K562 (cell line): ENCODE data around the gene AACS. TPM values are rescaled to one million over a fixed set of nuclear protein-coding genes. Genes with fewer than 3 reads are reported as not detected.

ENCODE experiments used
- ATAC-seq: fragments of 200-7000 bp; cut with Tn5 transposase; 3 replicates; pipeline ENCODE4 v1.9.1; 2020; ENCODE audit warnings: moderate library complexity
- BruUV-seq: library from RNA; stranded (reverse); fragments of 400-500 nt; replicated peaks from 2 replicates; lab custom pipeline; 2021; lab: Mats Ljungman, UMichigan
- CTCF ChIA-PET: fragments of 300-600 bp; formaldehyde crosslinking; extraction: SDS; loops from one replicate; lab custom pipeline; 2021; ENCODE audit warnings: low intra/inter-chr PET ratio; lab: Yijun Ruan, JAX
- POLR2A ChIA-PET: fragments of 300-600, 350-650 bp; sonication (Branson Sonifier 250); formaldehyde crosslinking; extraction: SDS; loops from one replicate; lab custom pipeline; 2021; ENCODE audit warnings: antibody characterized with exemption, inconsistent platforms; lab: Yijun Ruan, JAX
- DNase-seq, 4 experiments: peaks; one replicate each; pipeline versions ENCODE4 v3.0.0 to v3.0.0-alpha.2; 2011 to 2018; ENCODE audit warnings: low spot score in 3 of 4, mixed read lengths in 3 of 4; ENCODE audit errors: extremely low read depth in 1 of 4
- FAIRE-seq: peaks from 2 replicates; lab custom pipeline; 2011; peaks lifted over from hg19 to GRCh38; lab: Jason Lieb, UNC
- H2AFZ ChIP-seq: 2 replicates; pipeline ENCODE4 v1.6.0; 2011; ENCODE audit warnings: low read depth, low read length, control low read depth, inconsistent platforms
- H3K27ac ChIP-seq: fragments of 200-600 bp; 3 replicates; pipeline ENCODE4 v1.8.0; 2011; ENCODE audit warnings: low read depth, mild to moderate bottlenecking, control low read depth, inconsistent platforms, low read length, moderate library complexity, mixed read lengths; ENCODE audit errors: extremely low read depth
- H3K27me3 ChIP-seq, 2 experiments: fragments of 300-600 bp in 1 of 2; 2 replicates in 1 of 2; 3 replicates in 1 of 2; pipeline versions ENCODE4 v1.6.0 to v1.8.0; 2011; ENCODE audit warnings: inconsistent platforms in 2 of 2, low read length in 2 of 2, mild to moderate bottlenecking in 1 of 2, mixed read lengths in 1 of 2, moderate library complexity in 1 of 2; ENCODE audit not compliant: control insufficient read depth in 2 of 2, insufficient read depth in 2 of 2
- H3K36me3 ChIP-seq: fragments of 300-600 bp; 3 replicates; pipeline ENCODE4 v1.8.0; 2011; ENCODE audit warnings: mild to moderate bottlenecking, low read length, inconsistent platforms; ENCODE audit not compliant: control insufficient read depth, insufficient read depth
- H3K4me1 ChIP-seq, 2 experiments: fragments of 200-600 bp in 1 of 2; replicated peaks in 1 of 2; 2 replicates in 1 of 2; 3 replicates in 1 of 2; pipeline versions ENCODE4 v1.5.1 to v1.8.0; 2011; ENCODE audit warnings: inconsistent platforms in 2 of 2, low read length in 2 of 2, mild to moderate bottlenecking in 1 of 2, mixed read lengths in 1 of 2, moderate library complexity in 1 of 2; ENCODE audit not compliant: control insufficient read depth in 2 of 2, insufficient read depth in 2 of 2
- H3K4me2 ChIP-seq: 2 replicates; pipeline ENCODE4 v1.6.1; 2011; ENCODE audit warnings: low read length, control low read depth, inconsistent platforms, mixed read lengths; ENCODE audit not compliant: insufficient read depth
- H3K4me3 ChIP-seq: fragments of 200-600 bp; sonication (generic), shearing (Covaris generic); 2 replicates; pipeline ENCODE4 v1.5.1; 2016; ENCODE audit warnings: control low read depth, inconsistent platforms
- H3K79me2 ChIP-seq: fragments of 200-600 bp; 3 replicates; pipeline ENCODE4 v1.8.0; 2011; ENCODE audit warnings: low read length, inconsistent platforms; ENCODE audit not compliant: control insufficient read depth, insufficient read depth
- H3K9ac ChIP-seq, 2 experiments: 2 replicates each; pipeline versions ENCODE4 v1.6.0 to v1.6.1; 2011; ENCODE audit warnings: low read depth in 2 of 2, low read length in 2 of 2, control low read depth in 1 of 2, inconsistent platforms in 1 of 2, mild to moderate bottlenecking in 1 of 2, mixed read lengths in 1 of 2; ENCODE audit not compliant: insufficient read depth in 1 of 2
- H3K9me1 ChIP-seq: one replicate; pipeline ENCODE4 v1.6.0; 2011; ENCODE audit warnings: inconsistent platforms, mild to moderate bottlenecking, low read length, moderate library complexity; ENCODE audit not compliant: control insufficient read depth, insufficient read depth
- H3K9me3 ChIP-seq: replicated peaks from 2 replicates; pipeline ENCODE4 v1.5.1; 2011; ENCODE audit warnings: low read depth, low read length, inconsistent platforms; ENCODE audit not compliant: control insufficient read depth, insufficient read depth
- H4K20me1 ChIP-seq: replicated peaks from 2 replicates; pipeline ENCODE4 v1.6.1; 2011; ENCODE audit warnings: low read length, inconsistent platforms, mixed read lengths; ENCODE audit not compliant: control insufficient read depth, insufficient read depth
- COPS2 ChIP-seq: fragments of 450-650 bp; conservative IDR thresholded peaks from 2 replicates; pipeline ENCODE4 v1.6.1; 2016; ENCODE audit warnings: mild to moderate bottlenecking, moderate library complexity
- E2F3 ChIP-seq: fragments of 250-450 bp; sonication (Bioruptor Pico); IDR thresholded peaks from 2 replicates; pipeline ENCODE4 v1.4.0; 2020; ENCODE audit warnings: mild to moderate bottlenecking
- FOXA1 ChIP-seq: fragments of 450-650 bp; IDR thresholded peaks from 2 replicates; pipeline ENCODE4 v1.6.1; 2016; ENCODE audit warnings: mild to moderate bottlenecking, borderline replicate concordance
- GTF2F1 ChIP-seq: IDR thresholded peaks from 2 replicates; pipeline ENCODE4 v1.6.1; 2011; ENCODE audit warnings: low read depth, low read length, improper control_type of control experiment
- NR2C2 ChIP-seq, 2 experiments: fragments of 200-800 bp in 1 of 2; sonication (Bioruptor generic) in 1 of 2; sonication (generic) in 1 of 2; formaldehyde crosslinking in 1 of 2; IDR thresholded peaks; 2 replicates each; pipeline versions ENCODE4 v1.6.1 to v1.8.0; 2016 to 2022; ENCODE audit warnings: mild to moderate bottlenecking in 1 of 2, missing compliant biosample characterization in 1 of 2, missing genetic modification characterization in 1 of 2, missing genetic modification reagents in 1 of 2
- POLR2AphosphoS5 ChIP-seq: IDR thresholded peaks from 2 replicates; pipeline ENCODE4 v1.6.1; 2011; ENCODE audit warnings: mild to moderate bottlenecking, low read depth, low read length, moderate library complexity; ENCODE audit not compliant: control insufficient read depth, insufficient read depth
- ZNF165 ChIP-seq: fragments of 250-450 bp; sonication (Bioruptor Pico); IDR thresholded peaks from 2 replicates; pipeline ENCODE4 v1.4.0; 2020; ENCODE audit warnings: borderline replicate concordance
- WGBS: fragments of 100-300 bp; shearing (Covaris generic); methylation state at CpG from one replicate; pipeline ENCODE4 v1.1.6; 2016; ENCODE audit warnings: low coverage, mixed read lengths; ENCODE audit not compliant: insufficient coverage; ENCODE audit errors: missing lambda C conversion rate; 5-methylcytosine and 5-hydroxymethylcytosine counted together
- in situ Hi-C: fragments of 300-500 bp; cut with MboI; formaldehyde crosslinking; loops from 4 replicates; pipeline ENCODE4 v1.15.0; 2018; ENCODE audit warnings: inconsistent platforms, mixed read lengths
- intact Hi-C: fragments of 100-400 bp; cut with micrococcal nuclease; formaldehyde crosslinking; loops from 2 replicates; pipeline ENCODE4 v1.14.2; 2022
- polyA plus RNA-seq, 8 experiments: library from polyadenylated mRNA; depleted of rRNA in 4 of 8; stranded (reverse) in 5 of 8; unstranded in 3 of 8; fragments of >200 nt; fragmentation: Nextera tagmentation in 2 of 8; fragmentation: Illumina TruSeq in 1 of 8; extraction: Ambion mirVana in 2 of 8; extraction: Trizol in 1 of 8; gene quantifications; 2 replicates each; pipeline versions ENCODE4 v1.2.1 to v1.2.3, GENCODE V29; 2011 to 2014; ENCODE audit warnings: inconsistent platforms in 1 of 8, missing spikeins in 1 of 8
- total RNA-seq, 7 experiments: library from RNA; depleted of rRNA in 6 of 7; stranded (reverse); fragments of >200 nt in 6 of 7; fragmentation: Illumina TruSeq in 2 of 7; extraction: Trizol in 2 of 7; gene quantifications; 2 replicates each; pipeline versions ENCODE4 v1.2.1 to v1.2.3, GENCODE V29; 2011 to 2021; ENCODE audit warnings: low replicate concordance in 1 of 7
- TF ChIP-seq, protein P1 (sequence below): fragments of 450-650 bp; IDR thresholded peaks from 2 replicates; pipeline ENCODE4 v1.7.1; 2018; ENCODE audit warnings: mild to moderate bottlenecking, low read depth; ENCODE audit not compliant: partially characterized antibody
- TF ChIP-seq, protein P2 (sequence below): fragments of 450-650 bp; IDR thresholded peaks from 2 replicates; pipeline ENCODE4 v1.6.1; 2016; ENCODE audit warnings: low read depth
- TF ChIP-seq, protein P3 (sequence below): fragments of 250-450 bp; sonication (Bioruptor Pico); IDR thresholded peaks from 2 replicates; pipeline ENCODE4 v1.8.0; 2021; ENCODE audit warnings: borderline replicate concordance, mild to moderate bottlenecking, moderate library complexity; ENCODE audit not compliant: poor library complexity, severe bottlenecking

AACS gene
- total and polyA plus RNA-seq, 9 of the 15 experiments (the other 6 are each of a cell fraction or from before 2014, with no cell fraction given) = 2.4 to 13.0 (median 6.0) TPM

DNA sequence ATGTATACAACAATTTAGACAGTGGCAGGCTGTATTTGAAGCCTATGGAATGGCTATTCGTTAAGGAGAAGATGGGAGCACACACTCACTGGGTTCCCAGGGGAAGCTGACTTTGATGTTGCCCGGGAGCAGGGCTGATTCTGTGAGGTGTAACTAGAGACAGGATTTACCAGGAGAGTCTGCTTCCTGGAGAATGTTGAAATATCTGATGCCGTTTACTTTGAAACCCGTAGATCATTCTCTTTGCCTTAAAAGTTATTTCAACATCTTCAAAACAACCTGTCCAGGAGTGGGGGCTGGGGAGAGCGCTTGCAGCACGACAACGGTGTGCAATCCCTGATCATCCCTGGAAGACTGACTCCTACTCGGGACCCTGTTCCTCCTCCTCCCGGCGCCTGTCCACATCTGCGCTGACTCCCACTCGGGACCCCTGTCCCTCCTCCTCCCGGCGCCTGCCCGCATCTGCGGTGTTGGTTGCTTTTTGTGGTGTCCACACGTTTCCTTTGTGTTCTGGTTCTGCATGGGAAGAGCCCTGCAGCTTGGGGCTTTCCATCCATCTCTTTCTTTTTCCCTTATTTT, 72.6 kb downstream of the AACS start:
- H3K9ac ChIP-seq = no peak overlapping the region
- no peaks in the 10 kb centered on the region for H3K9me1 ChIP-seq
- ChIA-PET POLR2A (interaction anchor here (0.6 to 1.0 kb wide), 3 partner anchors 33 to 224 kb away, joined by 3 to 4 read pairs (median 3); no protein-coding TSS in a partner anchor), CTCF (no interaction called here)
- no peak for ATAC-seq
- WGBS = 30% methylated on average over 17 of the region's 17 CpGs
- H3K36me3 ChIP-seq = no peaks in the 10 kb centered on the region
- FAIRE-seq = no peak
- in situ Hi-C loops (no loop called here), intact Hi-C loops (no loop called here)
- no peak for DNase-seq
- peaks cover 0 to 8% of the 10 kb centered on the region in 2 experiments; a peak in 2 of 5 replicates for H3K4me1 ChIP-seq
- no TSS peak for BruUV-seq
- H3K4me3 ChIP-seq = no peak overlapping the region
- H3K27me3 ChIP-seq = peaks cover 2 to 31% of the 10 kb centered on the region in 2 experiments; a peak in 2 of 5 replicates
- H3K4me2 ChIP-seq = no peak overlapping the region
- H3K27ac ChIP-seq = no peak overlapping the region
- H3K9me3 ChIP-seq = no peaks in the 10 kb centered on the region
- no peaks in the 10 kb centered on the region for H3K79me2 ChIP-seq
- no peaks in the 10 kb centered on the region; the same call in 1 of the 2 replicates for H4K20me1 ChIP-seq
- H2AFZ ChIP-seq = no peak overlapping the region
- no peak for TF ChIP-seq GTF2F1
- TF ChIP-seq POLR2AphosphoS5 = no peak
- TF ChIP-seq, protein P1, sequence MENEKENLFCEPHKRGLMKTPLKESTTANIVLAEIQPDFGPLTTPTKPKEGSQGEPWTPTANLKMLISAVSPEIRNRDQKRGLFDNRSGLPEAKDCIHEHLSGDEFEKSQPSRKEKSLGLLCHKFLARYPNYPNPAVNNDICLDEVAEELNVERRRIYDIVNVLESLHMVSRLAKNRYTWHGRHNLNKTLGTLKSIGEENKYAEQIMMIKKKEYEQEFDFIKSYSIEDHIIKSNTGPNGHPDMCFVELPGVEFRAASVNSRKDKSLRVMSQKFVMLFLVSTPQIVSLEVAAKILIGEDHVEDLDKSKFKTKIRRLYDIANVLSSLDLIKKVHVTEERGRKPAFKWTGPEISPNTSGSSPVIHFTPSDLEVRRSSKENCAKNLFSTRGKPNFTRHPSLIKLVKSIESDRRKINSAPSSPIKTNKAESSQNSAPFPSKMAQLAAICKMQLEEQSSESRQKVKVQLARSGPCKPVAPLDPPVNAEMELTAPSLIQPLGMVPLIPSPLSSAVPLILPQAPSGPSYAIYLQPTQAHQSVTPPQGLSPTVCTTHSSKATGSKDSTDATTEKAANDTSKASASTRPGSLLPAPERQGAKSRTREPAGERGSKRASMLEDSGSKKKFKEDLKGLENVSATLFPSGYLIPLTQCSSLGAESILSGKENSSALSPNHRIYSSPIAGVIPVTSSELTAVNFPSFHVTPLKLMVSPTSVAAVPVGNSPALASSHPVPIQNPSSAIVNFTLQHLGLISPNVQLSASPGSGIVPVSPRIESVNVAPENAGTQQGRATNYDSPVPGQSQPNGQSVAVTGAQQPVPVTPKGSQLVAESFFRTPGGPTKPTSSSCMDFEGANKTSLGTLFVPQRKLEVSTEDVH = no peak
- no peak for TF ChIP-seq FOXA1
- no peak for TF ChIP-seq E2F3 (CRISPR knock-in tag)
- TF ChIP-seq, protein P2, sequence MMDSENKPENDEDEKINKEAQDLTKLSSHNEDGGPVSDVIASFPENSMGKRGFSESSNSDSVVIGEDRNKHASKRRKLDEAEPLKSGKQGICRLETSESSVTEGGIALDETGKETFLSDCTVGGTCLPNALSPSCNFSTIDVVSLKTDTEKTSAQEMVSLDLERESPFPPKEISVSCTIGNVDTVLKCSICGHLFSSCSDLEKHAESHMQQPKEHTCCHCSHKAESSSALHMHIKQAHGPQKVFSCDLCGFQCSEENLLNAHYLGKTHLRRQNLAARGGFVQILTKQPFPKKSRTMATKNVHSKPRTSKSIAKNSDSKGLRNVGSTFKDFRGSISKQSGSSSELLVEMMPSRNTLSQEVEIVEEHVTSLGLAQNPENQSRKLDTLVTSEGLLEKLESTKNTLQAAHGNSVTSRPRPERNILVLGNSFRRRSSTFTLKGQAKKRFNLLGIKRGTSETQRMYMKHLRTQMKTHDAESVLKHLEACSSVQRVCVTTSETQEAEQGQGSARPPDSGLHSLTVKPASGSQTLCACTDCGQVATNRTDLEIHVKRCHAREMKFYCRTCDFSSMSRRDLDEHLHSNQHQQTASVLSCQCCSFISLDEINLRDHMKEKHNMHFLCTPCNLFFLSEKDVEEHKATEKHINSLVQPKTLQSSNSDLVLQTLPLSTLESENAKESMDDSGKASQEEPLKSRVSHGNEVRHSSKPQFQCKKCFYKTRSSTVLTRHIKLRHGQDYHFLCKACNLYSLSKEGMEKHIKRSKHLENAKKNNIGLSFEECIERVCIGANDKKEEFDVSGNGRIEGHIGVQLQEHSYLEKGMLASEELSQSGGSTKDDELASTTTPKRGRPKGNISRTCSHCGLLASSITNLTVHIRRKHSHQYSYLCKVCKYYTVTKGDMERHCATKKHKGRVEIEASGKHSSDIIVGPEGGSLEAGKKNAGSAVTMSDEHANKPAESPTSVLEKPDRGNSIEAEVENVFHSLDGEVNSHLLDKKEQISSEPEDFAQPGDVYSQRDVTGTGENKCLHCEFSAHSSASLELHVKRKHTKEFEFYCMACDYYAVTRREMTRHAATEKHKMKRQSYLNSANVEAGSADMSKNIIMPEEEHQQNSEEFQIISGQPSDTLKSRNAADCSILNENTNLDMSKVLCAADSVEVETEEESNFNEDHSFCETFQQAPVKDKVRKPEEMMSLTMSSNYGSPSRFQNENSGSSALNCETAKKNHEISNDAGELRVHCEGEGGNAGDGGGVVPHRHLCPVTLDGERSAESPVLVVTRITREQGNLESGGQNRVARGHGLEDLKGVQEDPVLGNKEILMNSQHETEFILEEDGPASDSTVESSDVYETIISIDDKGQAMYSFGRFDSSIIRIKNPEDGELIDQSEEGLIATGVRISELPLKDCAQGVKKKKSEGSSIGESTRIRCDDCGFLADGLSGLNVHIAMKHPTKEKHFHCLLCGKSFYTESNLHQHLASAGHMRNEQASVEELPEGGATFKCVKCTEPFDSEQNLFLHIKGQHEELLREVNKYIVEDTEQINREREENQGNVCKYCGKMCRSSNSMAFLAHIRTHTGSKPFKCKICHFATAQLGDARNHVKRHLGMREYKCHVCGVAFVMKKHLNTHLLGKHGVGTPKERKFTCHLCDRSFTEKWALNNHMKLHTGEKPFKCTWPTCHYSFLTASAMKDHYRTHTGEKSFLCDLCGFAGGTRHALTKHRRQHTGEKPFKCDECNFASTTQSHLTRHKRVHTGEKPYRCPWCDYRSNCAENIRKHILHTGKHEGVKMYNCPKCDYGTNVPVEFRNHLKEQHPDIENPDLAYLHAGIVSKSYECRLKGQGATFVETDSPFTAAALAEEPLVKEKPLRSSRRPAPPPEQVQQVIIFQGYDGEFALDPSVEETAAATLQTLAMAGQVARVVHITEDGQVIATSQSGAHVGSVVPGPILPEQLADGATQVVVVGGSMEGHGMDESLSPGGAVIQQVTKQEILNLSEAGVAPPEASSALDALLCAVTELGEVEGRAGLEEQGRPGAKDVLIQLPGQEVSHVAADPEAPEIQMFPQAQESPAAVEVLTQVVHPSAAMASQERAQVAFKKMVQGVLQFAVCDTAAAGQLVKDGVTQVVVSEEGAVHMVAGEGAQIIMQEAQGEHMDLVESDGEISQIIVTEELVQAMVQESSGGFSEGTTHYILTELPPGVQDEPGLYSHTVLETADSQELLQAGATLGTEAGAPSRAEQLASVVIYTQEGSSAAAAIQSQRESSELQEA = no peak
- TF ChIP-seq, protein P3, sequence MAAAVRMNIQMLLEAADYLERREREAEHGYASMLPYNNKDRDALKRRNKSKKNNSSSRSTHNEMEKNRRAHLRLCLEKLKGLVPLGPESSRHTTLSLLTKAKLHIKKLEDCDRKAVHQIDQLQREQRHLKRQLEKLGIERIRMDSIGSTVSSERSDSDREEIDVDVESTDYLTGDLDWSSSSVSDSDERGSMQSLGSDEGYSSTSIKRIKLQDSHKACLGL = no peak
- TF ChIP-seq NR2C2 (CRISPR knock-in tag; IDR thresholded peaks at IDR 0.05) = no peak
- no peak for TF ChIP-seq NR2C2 (tag; IDR thresholded peaks at IDR 0.05)
- no peak for TF ChIP-seq ZNF165 (CRISPR knock-in tag)
- no peak for TF ChIP-seq COPS2
